AG10803 (cell line): ENCODE results near the gene ADD3.

Experiments used
- DNase-seq: peaks from one replicate; pipeline ENCODE4 v3.0.0; 2010; ENCODE audit warnings: low read depth
- H3K4me3 ChIP-seq: 2 replicates; pipeline ENCODE4 v1.5.1; 2011; ENCODE audit warnings: mild to moderate bottlenecking, low read length, control low read depth
- CTCF ChIP-seq: conservative IDR thresholded peaks from 2 replicates; pipeline ENCODE4 v1.5.1; 2011; ENCODE audit warnings: mild to moderate bottlenecking, low read length, control low read depth, inconsistent platforms

ADD3 gene

GRCh38 chr10:109963439-109963838 is 44.3 kb upstream of the ADD3 start:
- no peak overlapping the region for H3K4me3 ChIP-seq
- peak; percentile 76 for DNase-seq
- TF ChIP-seq CTCF: no peak

- H3K4me3 ChIP-seq: no peak overlapping the region
- DNase-seq: no peak
- TF ChIP-seq CTCF: no peak
These were observed 43.5 kb upstream of the ADD3 start for GRCh38 chr10:109964318-109964717.

- no peak for DNase-seq
- no peak for TF ChIP-seq CTCF
- H3K4me3 ChIP-seq: no peak overlapping the region
These were observed 40.6 kb upstream of the ADD3 start for GRCh38 chr10:109966961-109967738.

GRCh38 chr10:109967739-109968088 is 40.1 kb upstream of the ADD3 start:
- TF ChIP-seq CTCF: no peak
- no peak overlapping the region for H3K4me3 ChIP-seq
- DNase-seq: no peak

- DNase-seq: no peak
- H3K4me3 ChIP-seq: no peak overlapping the region
- no peak for TF ChIP-seq CTCF
These were observed 38.6 kb upstream of the ADD3 start for GRCh38 chr10:109968953-109969759.

GRCh38 chr10:109969760-109970346 is 37.9 kb upstream of the ADD3 start:
- no peak overlapping the region for H3K4me3 ChIP-seq
- DNase-seq: no peak
- TF ChIP-seq CTCF: no peak

GRCh38 chr10:109971634-109972033 is 36.1 kb upstream of the ADD3 start:
- no peak overlapping the region for H3K4me3 ChIP-seq
- no peak for TF ChIP-seq CTCF
- DNase-seq: no peak
